Panc1 (cell line): ENCODE results near the gene RPP30. TPM values are rescaled to one million over a fixed set of nuclear protein-coding genes. Genes with fewer than 3 reads are reported as not detected.

Source experiments
- ATAC-seq: fragments of 200-7000 bp; cut with Tn5 transposase; 2 replicates; pipeline ENCODE4 v1.9.1; 2020; ENCODE audit warnings: mild to moderate bottlenecking, moderate library complexity
- BruUV-seq: library from RNA; stranded (reverse); fragments of 400-500 nt; replicated peaks from 2 replicates; lab custom pipeline; 2021; lab: Mats Ljungman, UMichigan
- CTCF ChIA-PET: fragments of 300-600 bp; sonication (Branson Sonifier 250); formaldehyde crosslinking; loops from one replicate; lab custom pipeline; 2022; ENCODE audit warnings: antibody characterized with exemption; lab: Charles Lee
- POLR2A ChIA-PET: fragments of 300-600 bp; sonication (Branson Sonifier 250); formaldehyde crosslinking; loops from one replicate; lab custom pipeline; 2022; ENCODE audit warnings: antibody characterized with exemption; lab: Charles Lee
- DNase-seq: peaks from one replicate; pipeline ENCODE4 v3.0.0-alpha.2; 2010; ENCODE audit warnings: low read depth, low spot score
- H3K27ac ChIP-seq: 2 replicates; pipeline ENCODE4 v1.5.1; 2011; ENCODE audit warnings: mild to moderate bottlenecking, low read length, inconsistent platforms
- H3K27me3 ChIP-seq: fragments of 200-500 bp; sonication (Bioruptor generic); 2 replicates; pipeline ENCODE4 v1.6.0; 2014; ENCODE audit warnings: low read length, inconsistent platforms; ENCODE audit not compliant: control insufficient read depth, insufficient read depth
- H3K36me3 ChIP-seq: fragments of 200-500 bp; sonication (Bioruptor generic); 2 replicates; pipeline ENCODE4 v1.5.1; 2014; ENCODE audit warnings: inconsistent platforms, mild to moderate bottlenecking, low read length, moderate library complexity; ENCODE audit not compliant: control insufficient read depth, insufficient read depth
- H3K4me1 ChIP-seq: 2 replicates; pipeline ENCODE4 v1.5.1; 2011; ENCODE audit warnings: inconsistent platforms, mild to moderate bottlenecking, low read length, moderate library complexity; ENCODE audit not compliant: control insufficient read depth, insufficient read depth
- H3K4me3 ChIP-seq, 2 experiments: 2 replicates each; pipeline ENCODE4 v1.5.1; 2011 to 2012; ENCODE audit warnings: low read depth in 2 of 2, low read length in 2 of 2, mild to moderate bottlenecking in 2 of 2, inconsistent platforms in 1 of 2, moderate library complexity in 1 of 2
- H3K9me3 ChIP-seq: fragments of 200-500 bp; sonication (Bioruptor generic); 2 replicates; pipeline ENCODE4 v1.5.1; 2014; ENCODE audit warnings: low read depth, mild to moderate bottlenecking, inconsistent platforms, low read length, moderate library complexity; ENCODE audit not compliant: control insufficient read depth, insufficient read depth
- CTCF ChIP-seq: fragments of 450-650 bp; IDR thresholded peaks from 2 replicates; pipeline ENCODE4 v1.5.1; 2017; ENCODE audit warnings: mild to moderate bottlenecking
- POLR2AphosphoS5 ChIP-seq: IDR thresholded peaks from 2 replicates; pipeline ENCODE4 v1.6.1; 2012; ENCODE audit warnings: mild to moderate bottlenecking, low read depth, low read length, moderate library complexity
- SIN3A ChIP-seq: IDR thresholded peaks from 2 replicates; pipeline ENCODE4 v1.6.1; 2012; ENCODE audit warnings: low read depth, mild to moderate bottlenecking, low read length, moderate library complexity, borderline replicate concordance; ENCODE audit not compliant: insufficient read depth
- TCF7L2 ChIP-seq: IDR thresholded peaks from 2 replicates; pipeline ENCODE4 v1.6.1; 2011; ENCODE audit warnings: mild to moderate bottlenecking, low read depth, low read length, inconsistent platforms
- in situ Hi-C: cut with HindIII; loops from 2 replicates; pipeline ENCODE4 v1.10.0; 2016; ENCODE audit warnings: low sequenced_read_pairs, low pct_unique_long_range_greater_than_20kb
- intact Hi-C: fragments of 100-400 bp; cut with micrococcal nuclease; formaldehyde crosslinking; loops from one replicate; pipeline ENCODE4 v1.10.0; 2022; ENCODE audit not compliant: unreplicated experiment
- total RNA-seq: library from RNA; stranded (reverse); gene quantifications from one replicate; pipeline ENCODE4 v1.2.1, GENCODE V29; 2021; ENCODE audit not compliant: unreplicated experiment
- TF ChIP-seq, protein P1 (sequence below), 2 experiments: IDR thresholded peaks; 2 replicates each; pipeline ENCODE4 v1.6.1; 2011 to 2012; ENCODE audit warnings: low read depth in 2 of 2, control low read depth in 1 of 2, low read length in 1 of 2, mild to moderate bottlenecking in 1 of 2, moderate library complexity in 1 of 2; ENCODE audit not compliant: insufficient read depth in 1 of 2

The RPP30 gene
- total RNA-seq, 1 experiment from 2014 or later = 59.0 TPM

DNA sequence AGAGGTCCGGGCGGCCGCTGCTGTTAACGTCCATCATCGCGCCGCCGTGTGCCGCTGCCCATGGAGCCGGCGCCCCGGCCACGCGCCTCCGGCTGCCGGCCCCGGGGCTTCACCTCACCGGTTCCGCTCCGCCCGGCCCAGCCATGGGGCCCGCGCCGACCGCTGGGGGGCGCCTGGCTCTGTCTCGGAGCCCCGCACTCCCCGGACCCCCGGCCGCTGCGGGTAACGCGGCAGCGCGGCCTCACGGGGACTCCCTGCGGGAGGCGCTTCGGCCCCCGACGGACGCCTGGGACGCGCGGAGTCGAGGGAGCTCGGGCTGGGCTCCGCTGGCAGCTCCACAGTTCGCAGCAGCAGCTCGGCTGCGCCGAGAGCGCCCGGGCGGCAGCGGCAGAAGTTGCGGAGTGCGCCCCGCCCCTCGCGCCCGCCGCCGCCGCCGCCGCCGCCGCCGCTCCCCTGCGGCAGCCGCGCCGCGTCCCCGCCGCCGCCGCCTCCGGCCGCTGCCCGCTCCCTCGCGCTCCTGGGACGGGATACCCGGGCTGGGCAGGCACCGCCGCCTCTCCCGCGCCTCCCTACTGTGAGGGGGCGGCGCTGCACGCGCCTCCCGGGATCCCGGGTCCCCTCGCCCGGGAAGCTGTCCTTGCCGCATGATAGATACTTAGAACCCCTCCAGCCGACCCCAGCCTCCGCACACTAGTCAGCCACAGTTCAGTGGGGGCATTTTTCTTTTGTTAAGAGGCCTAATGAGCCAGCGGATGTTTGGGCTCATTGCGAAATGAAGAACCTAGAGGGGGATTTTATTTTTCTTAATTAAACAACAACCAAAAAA, 13.9 kb upstream of the RPP30 start, which contains the start of gene HTR7:
Gene HTR7, minus strand, starts transcription at position 405 of the 826 bp plus-strand sequence. Its CDS starts 368 bp downstream, at position 37.
- POLR2A ChIA-PET = no interaction called here
- in situ Hi-C loops (no loop called here), intact Hi-C loops (no loop called here)
- no peak for DNase-seq
- no peaks in the 10 kb centered on the region for H3K9me3 ChIP-seq
- H3K27me3 ChIP-seq = peaks cover 38% of the 10 kb centered on the region
- no peak within 1 kb of the TSS for H3K27ac ChIP-seq
- BruUV-seq = no TSS peak
- no peak for TF ChIP-seq SIN3A
- TF ChIP-seq TCF7L2 = no peak; the same call in 1 of the 2 replicates
- peak; percentile 96 for TF ChIP-seq CTCF
- TF ChIP-seq, protein P1, sequence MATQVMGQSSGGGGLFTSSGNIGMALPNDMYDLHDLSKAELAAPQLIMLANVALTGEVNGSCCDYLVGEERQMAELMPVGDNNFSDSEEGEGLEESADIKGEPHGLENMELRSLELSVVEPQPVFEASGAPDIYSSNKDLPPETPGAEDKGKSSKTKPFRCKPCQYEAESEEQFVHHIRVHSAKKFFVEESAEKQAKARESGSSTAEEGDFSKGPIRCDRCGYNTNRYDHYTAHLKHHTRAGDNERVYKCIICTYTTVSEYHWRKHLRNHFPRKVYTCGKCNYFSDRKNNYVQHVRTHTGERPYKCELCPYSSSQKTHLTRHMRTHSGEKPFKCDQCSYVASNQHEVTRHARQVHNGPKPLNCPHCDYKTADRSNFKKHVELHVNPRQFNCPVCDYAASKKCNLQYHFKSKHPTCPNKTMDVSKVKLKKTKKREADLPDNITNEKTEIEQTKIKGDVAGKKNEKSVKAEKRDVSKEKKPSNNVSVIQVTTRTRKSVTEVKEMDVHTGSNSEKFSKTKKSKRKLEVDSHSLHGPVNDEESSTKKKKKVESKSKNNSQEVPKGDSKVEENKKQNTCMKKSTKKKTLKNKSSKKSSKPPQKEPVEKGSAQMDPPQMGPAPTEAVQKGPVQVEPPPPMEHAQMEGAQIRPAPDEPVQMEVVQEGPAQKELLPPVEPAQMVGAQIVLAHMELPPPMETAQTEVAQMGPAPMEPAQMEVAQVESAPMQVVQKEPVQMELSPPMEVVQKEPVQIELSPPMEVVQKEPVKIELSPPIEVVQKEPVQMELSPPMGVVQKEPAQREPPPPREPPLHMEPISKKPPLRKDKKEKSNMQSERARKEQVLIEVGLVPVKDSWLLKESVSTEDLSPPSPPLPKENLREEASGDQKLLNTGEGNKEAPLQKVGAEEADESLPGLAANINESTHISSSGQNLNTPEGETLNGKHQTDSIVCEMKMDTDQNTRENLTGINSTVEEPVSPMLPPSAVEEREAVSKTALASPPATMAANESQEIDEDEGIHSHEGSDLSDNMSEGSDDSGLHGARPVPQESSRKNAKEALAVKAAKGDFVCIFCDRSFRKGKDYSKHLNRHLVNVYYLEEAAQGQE (IDR thresholded peaks at IDR 0.05; ENCODE audit: insufficient read depth in 1 of 2, low read depth in 2 of 2, low read length in 1 of 2) = no peak
- TF ChIP-seq POLR2AphosphoS5 = no peak
- ATAC-seq = peak; percentile 95
- no peaks in the 10 kb centered on the region; the same call in 1 of the 2 replicates for H3K4me1 ChIP-seq
- CTCF ChIA-PET = interaction anchor here (0.5 to 1.0 kb wide), 4 partner anchors 14 to 1065 kb away, joined by 3 read pairs; partner anchors contain the start of gene RPP30
- peaks cover 7% of the 10 kb centered on the region; the same call in 1 of the 2 replicates for H3K36me3 ChIP-seq
- peak within 1 kb of the TSS; percentile 52 to 53 for H3K4me3 ChIP-seq

DNA sequence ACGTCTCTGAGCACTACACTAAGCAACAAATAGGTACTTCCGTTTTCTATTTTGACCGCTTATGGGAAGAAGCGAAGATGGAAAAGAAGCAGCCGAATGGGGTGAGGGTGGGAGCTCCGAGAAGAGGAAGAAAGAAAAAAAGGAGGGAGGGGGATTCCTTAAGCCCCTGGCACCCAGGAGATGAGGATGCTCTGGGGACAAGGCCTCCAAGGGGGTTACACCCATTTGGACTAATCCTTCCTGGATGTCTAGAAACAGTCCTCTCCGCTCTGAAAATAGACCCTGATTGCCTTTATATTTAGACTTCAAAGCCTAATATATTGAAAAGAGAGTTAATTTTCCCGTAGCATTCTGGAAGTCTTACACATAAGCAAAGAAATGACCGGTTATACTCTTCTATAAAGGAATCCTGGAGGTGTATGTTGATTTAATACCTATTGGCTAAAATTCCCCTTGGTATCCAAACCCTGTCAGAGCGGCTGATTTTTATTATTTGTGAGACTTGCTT, 13.3 kb upstream of the RPP30 start:
- intact Hi-C loops (no loop called here), in situ Hi-C loops (no loop called here)
- Histone ChIP-seq H3K27me3 (peaks cover 40% of the 10 kb centered on the region), H3K27ac (no peak overlapping the region), H3K4me3 (peak overlapping the region; percentile 52 to 53), H3K4me1 (no peaks in the 10 kb centered on the region; the same call in 1 of the 2 replicates), H3K36me3 (peaks cover 7% of the 10 kb centered on the region; the same call in 1 of the 2 replicates), H3K9me3 (no peaks in the 10 kb centered on the region)
- BruUV-seq = no TSS peak
- no peak for ATAC-seq
- TF ChIP-seq, protein P1 (IDR thresholded peaks at IDR 0.05; ENCODE audit: insufficient read depth in 1 of 2, low read depth in 2 of 2, low read length in 1 of 2) = no peak
- TF ChIP-seq SIN3A (no peak), CTCF (no peak), POLR2AphosphoS5 (no peak), TCF7L2 (no peak)
- CTCF ChIA-PET = interaction anchor here (0.6 to 1.0 kb wide), 2 partner anchors 13 to 238 kb away, joined by 3 read pairs; partner anchors contain the start of gene RPP30
- POLR2A ChIA-PET = no interaction called here
- DNase-seq = no peak
